Measurements from ENCODE around the gene GRIK4.

Gene GRIK4

GRCh38 chr11:120810251-120810650 lies 298.7 kb downstream of the GRIK4 start:
- DNase-seq (ENCODE audit: low read depth, low spot score) = no peak

GRCh38 chr11:120811199-120811598 lies 299.7 kb downstream of the GRIK4 start:
- no peak for DNase-seq (ENCODE audit: low read depth, low spot score)

GRCh38 chr11:120811731-120812130 lies 300.2 kb downstream of the GRIK4 start:
- DNase-seq (ENCODE audit: low read depth, low spot score) = no peak

- no peak for DNase-seq (ENCODE audit: low read depth, low spot score)
Observed at GRCh38 chr11:120814531-120815318, 303.2 kb downstream of the GRIK4 start.

GRCh38 chr11:120815319-120816100 lies 304.0 kb downstream of the GRIK4 start:
- DNase-seq (ENCODE audit: low read depth, low spot score) = no peak

GRCh38 chr11:120816176-120816575 lies 304.6 kb downstream of the GRIK4 start:
- DNase-seq (ENCODE audit: low read depth, low spot score) = no peak

GRCh38 chr11:120816711-120817110 lies 305.2 kb downstream of the GRIK4 start:
- no peak for DNase-seq (ENCODE audit: low read depth, low spot score)

GRCh38 chr11:120817158-120817557 lies 305.6 kb downstream of the GRIK4 start:
- DNase-seq (ENCODE audit: low read depth, low spot score) = no peak

GRCh38 chr11:120818097-120818496 lies 306.5 kb downstream of the GRIK4 start:
- no peak for DNase-seq (ENCODE audit: low read depth, low spot score)

GRCh38 chr11:120819003-120819402 lies 307.5 kb downstream of the GRIK4 start:
- DNase-seq (ENCODE audit: low read depth, low spot score) = no peak

GRCh38 chr11:120819437-120820365 lies 308.2 kb downstream of the GRIK4 start:
- DNase-seq (ENCODE audit: low read depth, low spot score) = no peak

- DNase-seq (ENCODE audit: low read depth, low spot score) = no peak
Observed at GRCh38 chr11:120823159-120823558, 311.6 kb downstream of the GRIK4 start.

- DNase-seq (ENCODE audit: low read depth, low spot score) = no peak
Observed at GRCh38 chr11:120824242-120824641, 312.7 kb downstream of the GRIK4 start.

- no peak for DNase-seq (ENCODE audit: low read depth, low spot score)
Observed at GRCh38 chr11:120827198-120827597, 315.6 kb downstream of the GRIK4 start.

GRCh38 chr11:120827820-120828219 lies 316.3 kb downstream of the GRIK4 start:
- no peak for DNase-seq (ENCODE audit: low read depth, low spot score)

- no peak for DNase-seq (ENCODE audit: low read depth, low spot score)
Observed at GRCh38 chr11:120828847-120829246, 317.3 kb downstream of the GRIK4 start.

- DNase-seq (ENCODE audit: low read depth, low spot score) = no peak
Observed at GRCh38 chr11:120830085-120830620, 318.6 kb downstream of the GRIK4 start.

- no peak for DNase-seq (ENCODE audit: low read depth, low spot score)
Observed at GRCh38 chr11:120832481-120833238, 321.1 kb downstream of the GRIK4 start.

- no peak for DNase-seq (ENCODE audit: low read depth, low spot score)
Observed at GRCh38 chr11:120834686-120835210, 323.2 kb downstream of the GRIK4 start.

- no peak for DNase-seq (ENCODE audit: low read depth, low spot score)
Observed at GRCh38 chr11:120835601-120836228, 324.2 kb downstream of the GRIK4 start.
